T-helper 17 cell (primary cell): Measurements from ENCODE around the gene LRRC42. TPM values are rescaled to one million over a fixed set of nuclear protein-coding genes. Genes with fewer than 3 reads are reported as not detected.
A peak's percentile ranks its signal among the peaks of the same experiment; 100 is the strongest.

Experiments
- ATAC-seq: fragments of 150-1000 bp; cut with Tn5 transposase; 2 replicates; pipeline ENCODE4 v1.10.0; 2021; ENCODE audit warnings: mild to moderate bottlenecking, moderate library complexity
- DNase-seq, 3 donors: peaks; one replicate each; pipeline versions ENCODE4 v3.0.0 to v3.0.0-alpha.2; 2020 to 2021
- H3K9me3 ChIP-seq: one replicate; pipeline ENCODE4 v1.7.0; 2013; ENCODE audit warnings: low read length, mild to moderate bottlenecking; ENCODE audit not compliant: control insufficient read depth, poor library complexity, severe bottlenecking
- H3K27ac Mint-ChIP-seq: one replicate; pipeline ENCODE4 v1.8.0; 2022; ENCODE audit warnings: mild to moderate bottlenecking, moderate library complexity, mixed read lengths
- H3K27me3 Mint-ChIP-seq: one replicate; pipeline ENCODE4 v1.8.0; 2022; ENCODE audit warnings: mixed read lengths
- H3K36me3 Mint-ChIP-seq: one replicate; pipeline ENCODE4 v1.8.0; 2022; ENCODE audit warnings: low read depth, mixed read lengths
- H3K4me1 Mint-ChIP-seq: one replicate; pipeline ENCODE4 v1.8.0; 2022; ENCODE audit warnings: mild to moderate bottlenecking, mixed read lengths
- H3K4me3 Mint-ChIP-seq: one replicate; pipeline ENCODE4 v1.8.0; 2022; ENCODE audit warnings: mild to moderate bottlenecking, moderate library complexity, mixed read lengths
- total RNA-seq, 4 donors: library from RNA in 2 of 4; stranded (reverse) in 2 of 4; gene quantifications; one replicate each; pipeline ENCODE4 v1.2.3 and lab custom pipeline; 2022 to 2026

Gene LRRC42
- total RNA-seq, 2 donors from 2014 or later, result 5.8 to 7.4 TPM

- Mint-ChIP-seq H3K27me3 (no peaks in the 10 kb centered on the region), H3K4me1 (peaks cover 5% of the 10 kb centered on the region), H3K36me3 (peaks cover 7% of the 10 kb centered on the region), H3K27ac (peak overlapping the region; percentile 24), H3K4me3 (no peak overlapping the region)
- DNase-seq (no peak), ATAC-seq (no peak)
- no peaks in the 10 kb centered on the region for H3K9me3 ChIP-seq
These were observed 18.7 kb upstream of the LRRC42 start for GRCh38 chr1:53927376-53927881.

GRCh38 chr1:53929246-53929960 lies 16.7 kb upstream of the LRRC42 start:
- Mint-ChIP-seq H3K36me3 (peaks cover 7% of the 10 kb centered on the region), H3K27me3 (no peaks in the 10 kb centered on the region), H3K27ac (peak overlapping the region; percentile 37), H3K4me3 (no peak overlapping the region), H3K4me1 (peaks cover 5% of the 10 kb centered on the region)
- no peaks in the 10 kb centered on the region for H3K9me3 ChIP-seq
- no peak for ATAC-seq
- DNase-seq, result no peak

GRCh38 chr1:53930932-53931331 lies 15.2 kb upstream of the LRRC42 start:
- H3K27me3 Mint-ChIP-seq, result no peaks in the 10 kb centered on the region
- DNase-seq (no peak), ATAC-seq (no peak)
- no peak overlapping the region for H3K27ac Mint-ChIP-seq
- peaks cover 7% of the 10 kb centered on the region for H3K36me3 Mint-ChIP-seq
- H3K4me3 Mint-ChIP-seq, result no peak overlapping the region
- H3K9me3 ChIP-seq, result no peaks in the 10 kb centered on the region
- H3K4me1 Mint-ChIP-seq, result peaks cover 5% of the 10 kb centered on the region

- DNase-seq (no peak), ATAC-seq (no peak)
- no peak overlapping the region for H3K4me3 Mint-ChIP-seq
- no peaks in the 10 kb centered on the region for H3K9me3 ChIP-seq
- no peaks in the 10 kb centered on the region for H3K27me3 Mint-ChIP-seq
- H3K36me3 Mint-ChIP-seq, result peaks cover 7% of the 10 kb centered on the region
- no peak overlapping the region for H3K27ac Mint-ChIP-seq
- H3K4me1 Mint-ChIP-seq, result peaks cover 5% of the 10 kb centered on the region
These were observed 14.6 kb upstream of the LRRC42 start for GRCh38 chr1:53931523-53931922.

GRCh38 chr1:53934170-53934765 lies 11.9 kb upstream of the LRRC42 start:
- no peak overlapping the region for H3K27ac Mint-ChIP-seq
- H3K4me3 Mint-ChIP-seq, result no peak overlapping the region
- DNase-seq (no peak), ATAC-seq (no peak)
- no peaks in the 10 kb centered on the region for H3K27me3 Mint-ChIP-seq
- H3K9me3 ChIP-seq, result no peaks in the 10 kb centered on the region
- peaks cover 5% of the 10 kb centered on the region for H3K4me1 Mint-ChIP-seq
- peaks cover 4% of the 10 kb centered on the region for H3K36me3 Mint-ChIP-seq

- Mint-ChIP-seq H3K36me3 (no peaks in the 10 kb centered on the region), H3K27ac (no peak overlapping the region), H3K27me3 (no peaks in the 10 kb centered on the region), H3K4me1 (peaks cover 8% of the 10 kb centered on the region), H3K4me3 (no peak overlapping the region)
- ATAC-seq (no peak), DNase-seq (no peak)
- H3K9me3 ChIP-seq, result no peaks in the 10 kb centered on the region
These were observed 9.7 kb upstream of the LRRC42 start for GRCh38 chr1:53936430-53936829.

GRCh38 chr1:53938136-53938830 lies 7.9 kb upstream of the LRRC42 start:
- H3K9me3 ChIP-seq, result no peaks in the 10 kb centered on the region
- H3K27me3 Mint-ChIP-seq, result no peaks in the 10 kb centered on the region
- H3K4me3 Mint-ChIP-seq, result no peak overlapping the region
- H3K27ac Mint-ChIP-seq, result peak overlapping the region; percentile 56
- H3K4me1 Mint-ChIP-seq, result peaks cover 16% of the 10 kb centered on the region
- H3K36me3 Mint-ChIP-seq, result no peaks in the 10 kb centered on the region
- no peak for ATAC-seq
- DNase-seq, result no peak

GRCh38 chr1:53942127-53942957 lies 3.8 kb upstream of the LRRC42 start:
- Mint-ChIP-seq H3K4me1 (peaks cover 40% of the 10 kb centered on the region), H3K27me3 (no peaks in the 10 kb centered on the region), H3K27ac (no peak overlapping the region), H3K4me3 (no peak overlapping the region), H3K36me3 (no peaks in the 10 kb centered on the region)
- DNase-seq, result no peak
- no peak for ATAC-seq
- no peaks in the 10 kb centered on the region for H3K9me3 ChIP-seq

GRCh38 chr1:53943090-53943489 lies 3.1 kb upstream of the LRRC42 start:
- Mint-ChIP-seq H3K27ac (no peak overlapping the region), H3K27me3 (no peaks in the 10 kb centered on the region), H3K4me3 (peak overlapping the region; percentile 53), H3K4me1 (peaks cover 38% of the 10 kb centered on the region), H3K36me3 (no peaks in the 10 kb centered on the region)
- no peaks in the 10 kb centered on the region for H3K9me3 ChIP-seq
- ATAC-seq (no peak), DNase-seq (no peak)

GRCh38 chr1:53943490-53944043 lies 2.6 kb upstream of the LRRC42 start:
- H3K4me3 Mint-ChIP-seq, result peak overlapping the region; percentile 61
- H3K36me3 Mint-ChIP-seq, result no peaks in the 10 kb centered on the region
- H3K27ac Mint-ChIP-seq, result no peak overlapping the region
- peaks cover 40% of the 10 kb centered on the region for H3K4me1 Mint-ChIP-seq
- DNase-seq, result no peak
- H3K9me3 ChIP-seq, result no peaks in the 10 kb centered on the region
- no peak for ATAC-seq
- H3K27me3 Mint-ChIP-seq, result no peaks in the 10 kb centered on the region

GRCh38 chr1:53944469-53945182 lies 1.5 kb upstream of the LRRC42 start:
- peaks cover 41% of the 10 kb centered on the region for H3K4me1 Mint-ChIP-seq
- peak overlapping the region; percentile 94 for H3K4me3 Mint-ChIP-seq
- no peaks in the 10 kb centered on the region for H3K27me3 Mint-ChIP-seq
- no peaks in the 10 kb centered on the region for H3K36me3 Mint-ChIP-seq
- H3K9me3 ChIP-seq, result no peaks in the 10 kb centered on the region
- DNase-seq (no peak), ATAC-seq (no peak)
- H3K27ac Mint-ChIP-seq, result peak overlapping the region; percentile 87

GRCh38 chr1:53945183-53945432 lies 1.0 kb upstream of the LRRC42 start:
- Mint-ChIP-seq H3K27ac (peak overlapping the region; percentile 87), H3K27me3 (no peaks in the 10 kb centered on the region), H3K36me3 (no peaks in the 10 kb centered on the region), H3K4me3 (peak overlapping the region; percentile 94), H3K4me1 (peaks cover 45% of the 10 kb centered on the region)
- DNase-seq, result no peak
- no peak for ATAC-seq
- no peaks in the 10 kb centered on the region for H3K9me3 ChIP-seq
